GM12878 (cell line): ENCODE measurements around the gene IFI35. TPM values are rescaled to one million over a fixed set of nuclear protein-coding genes. Genes with fewer than 3 reads are reported as not detected.
A peak's percentile ranks its signal among the peaks of the same experiment; 100 is the strongest.

Source experiments
- ATAC-seq: fragments of 200-7000 bp; cut with Tn5 transposase; 3 replicates; pipeline ENCODE4 v1.9.1; 2020; ENCODE audit warnings: mild to moderate bottlenecking, moderate library complexity
- BruUV-seq: library from RNA; stranded (reverse); fragments of 400-500 nt; replicated peaks from 2 replicates; lab custom pipeline; 2021; lab: Mats Ljungman, UMichigan
- CTCF ChIA-PET: fragments of 300-600 bp; sonication (Branson Sonifier 250); formaldehyde crosslinking; extraction: SDS; loops from one replicate; lab custom pipeline; 2021; ENCODE audit warnings: inconsistent platforms; lab: Yijun Ruan, JAX
- POLR2A ChIA-PET: fragments of 350-600 bp; formaldehyde crosslinking; extraction: SDS; loops from one replicate; lab custom pipeline; 2021; ENCODE audit warnings: inconsistent platforms; lab: Charles Lee
- RAD21 ChIA-PET: fragments of 300-600 bp; sonication (Branson Sonifier 250); formaldehyde crosslinking; loops from one replicate; lab custom pipeline; 2023; ENCODE audit warnings: antibody characterized with exemption; ENCODE audit not compliant: unreplicated experiment; lab: Charles Lee
- SMC1A ChIA-PET: fragments of 300-600 bp; sonication (Branson Sonifier 250); formaldehyde crosslinking; loops from one replicate; lab custom pipeline; 2023; ENCODE audit not compliant: unreplicated experiment, uncharacterized antibody; lab: Charles Lee
- DNase-seq: peaks from one replicate; pipeline ENCODE4 v3.0.0-alpha.2; 2011; ENCODE audit warnings: low read depth, low spot score
- FAIRE-seq: peaks from 3 replicates; lab custom pipeline; 2011; peaks lifted over from hg19 to GRCh38; lab: Jason Lieb, UNC
- H2AFZ ChIP-seq: 2 replicates; pipeline ENCODE4 v1.6.0; 2011; ENCODE audit warnings: low read depth, low read length, control low read depth; ENCODE audit not compliant: control insufficient read depth
- H3K27ac ChIP-seq: 2 replicates; pipeline ENCODE4 v1.5.1; 2011; ENCODE audit warnings: control low read depth; ENCODE audit not compliant: control insufficient read depth, insufficient read depth
- H3K27me3 ChIP-seq, 2 experiments: replicated peaks in 1 of 2; 2 replicates each; pipeline versions ENCODE4 v1.6.0 to v1.6.1; 2011; ENCODE audit warnings: low read length in 1 of 2; ENCODE audit not compliant: control insufficient read depth in 2 of 2, insufficient read depth in 2 of 2
- H3K36me3 ChIP-seq, 2 experiments: 2 replicates each; pipeline ENCODE4 v1.5.1; 2011; ENCODE audit warnings: low read length in 1 of 2; ENCODE audit not compliant: control insufficient read depth in 2 of 2, insufficient read depth in 2 of 2
- H3K4me1 ChIP-seq: 2 replicates; pipeline ENCODE4 v1.6.1; 2011; ENCODE audit warnings: mild to moderate bottlenecking, low read length, moderate library complexity, mixed read lengths; ENCODE audit not compliant: control insufficient read depth, insufficient read depth
- H3K4me2 ChIP-seq: 2 replicates; pipeline ENCODE4 v1.6.0; 2011; ENCODE audit warnings: control low read depth; ENCODE audit not compliant: control insufficient read depth, insufficient read depth
- H3K4me3 ChIP-seq: fragments of 200-600 bp; sonication (generic); 2 replicates; pipeline ENCODE4 v1.5.1; 2016
- H3K79me2 ChIP-seq: 2 replicates; pipeline ENCODE4 v1.6.0; 2011; ENCODE audit warnings: low read length; ENCODE audit not compliant: control insufficient read depth, insufficient read depth
- H3K9ac ChIP-seq: 2 replicates; pipeline ENCODE4 v1.8.0; 2011; ENCODE audit warnings: low read length, control low read depth, mixed read lengths; ENCODE audit not compliant: control insufficient read depth, insufficient read depth
- H3K9me3 ChIP-seq: replicated peaks from 3 replicates; pipeline ENCODE4 v1.5.1; 2011; ENCODE audit warnings: mild to moderate bottlenecking, low read length; ENCODE audit not compliant: control insufficient read depth, insufficient read depth
- H4K20me1 ChIP-seq: 2 replicates; pipeline ENCODE4 v1.6.0; 2011; ENCODE audit not compliant: control insufficient read depth, insufficient read depth
- E4F1 ChIP-seq: fragments of 450-650 bp; IDR thresholded peaks from 2 replicates; pipeline ENCODE4 v1.6.1; 2018; ENCODE audit warnings: borderline replicate concordance, mild to moderate bottlenecking; ENCODE audit not compliant: partially characterized antibody
- ETV6 ChIP-seq, 2 experiments: fragments of 450-650 bp in 1 of 2; IDR thresholded peaks in 1 of 2; conservative IDR thresholded peaks in 1 of 2; 2 replicates each; pipeline ENCODE4 v1.6.1; 2014; ENCODE audit warnings: antibody characterized with exemption in 1 of 2, borderline replicate concordance in 1 of 2, low read depth in 1 of 2, mild to moderate bottlenecking in 1 of 2, moderate library complexity in 1 of 2
- POLR2A ChIP-seq: IDR thresholded peaks from 2 replicates; pipeline ENCODE4 v1.6.1; 2011; ENCODE audit warnings: low read depth, mild to moderate bottlenecking, low read length
- POLR2AphosphoS2 ChIP-seq: IDR thresholded peaks from 2 replicates; pipeline ENCODE4 v1.6.1; 2011; ENCODE audit warnings: low read depth, mild to moderate bottlenecking, low read length, improper control_type of control experiment, moderate library complexity
- SMARCA5 ChIP-seq: fragments of 450-650 bp; IDR thresholded peaks from 2 replicates; pipeline ENCODE4 v1.6.1; 2017; ENCODE audit warnings: mild to moderate bottlenecking
- ZNF207 ChIP-seq: fragments of 450-650 bp; IDR thresholded peaks from 2 replicates; pipeline ENCODE4 v1.6.1; 2014; ENCODE audit warnings: antibody characterized with exemption, mild to moderate bottlenecking, borderline replicate concordance
- WGBS: methylation state at CpG from one replicate; pipeline ENCODE4 v1.1.6; 2016; ENCODE audit warnings: low lambda C conversion rate; ENCODE audit not compliant: insufficient replicate concordance, insufficient coverage; ENCODE audit errors: missing lambda C conversion rate; 5-methylcytosine and 5-hydroxymethylcytosine counted together
- in situ Hi-C: fragments of 300-500 bp; cut with MboI; formaldehyde crosslinking; loops from 9 replicates; pipeline ENCODE4 v1.14.3; 2018; ENCODE audit warnings: mixed read lengths
- intact Hi-C: fragments of 100-400 bp; cut with micrococcal nuclease; formaldehyde crosslinking; loops from one replicate; pipeline ENCODE4 v1.14.2; 2022; ENCODE audit not compliant: unreplicated experiment
- polyA plus RNA-seq, 11 experiments: library from polyadenylated mRNA; depleted of rRNA in 4 of 11; unstranded in 6 of 11; stranded (reverse) in 5 of 11; fragments of >200 nt; fragmentation: Nextera tagmentation in 4 of 11; fragmentation: Illumina TruSeq in 1 of 11; extraction: Ambion mirVana in 4 of 11; extraction: Trizol in 1 of 11; gene quantifications; 1 replicate in 1 of 11; 2 replicates in 10 of 11; pipeline versions ENCODE4 v1.2.1 to v1.2.3, GENCODE V29; 2011 to 2016; ENCODE audit warnings: inconsistent platforms in 2 of 11, missing spikeins in 2 of 11, low read depth in 1 of 11
- total RNA-seq, 4 experiments: library from RNA; depleted of rRNA in 3 of 4; stranded (reverse); fragments of >200 nt in 3 of 4; fragmentation: Illumina TruSeq in 1 of 4; extraction: Trizol in 1 of 4; gene quantifications; 2 replicates each; pipeline versions ENCODE4 v1.2.1 to v1.2.3, GENCODE V29; 2013 to 2021
- TF ChIP-seq, protein P1 (sequence below): IDR thresholded peaks from 2 replicates; pipeline ENCODE4 v1.6.1; 2012; ENCODE audit warnings: low read depth, low read length, improper control_type of control experiment
- TF ChIP-seq, protein P2 (sequence below): IDR thresholded peaks from 2 replicates; pipeline ENCODE4 v1.6.1; 2012; ENCODE audit warnings: low read depth, low read length, improper control_type of control experiment
- TF ChIP-seq, protein P3 (sequence below): fragments of 450-650 bp; IDR thresholded peaks from 2 replicates; pipeline ENCODE4 v1.6.1; 2014; ENCODE audit warnings: mild to moderate bottlenecking

IFI35 gene
- total and polyA plus RNA-seq, 10 of the 15 experiments (the other 5 are each of a cell fraction or from before 2014, with no cell fraction given), result 18.4 to 92.2 (median 65.3) TPM

GRCh38 chr17:43014649-43015542 is 8.3 kb downstream of the IFI35 start:
- H4K20me1 ChIP-seq, result no peaks in the 10 kb centered on the region
- ChIA-PET RAD21 (no interaction called here), SMC1A (interaction anchor here (0.6 kb wide), 1 partner anchor 561 kb away, joined by 3 read pairs; no protein-coding TSS in a partner anchor), POLR2A (no interaction called here), CTCF (interaction anchor here (0.6 kb wide), 1 partner anchor 9 kb away, joined by 3 read pairs; the partner anchor contains the start of gene IFI35)
- intact Hi-C loops, result no loop called here
- H3K36me3 ChIP-seq, result peaks cover 8 to 21% of the 10 kb centered on the region in 2 experiments
- H2AFZ ChIP-seq, result no peak overlapping the region
- no peaks in the 10 kb centered on the region for H3K9me3 ChIP-seq
- DNase-seq (no peak), FAIRE-seq (no peak), ATAC-seq (no peak)
- H3K27me3 ChIP-seq, result no peaks in the 10 kb centered on the region
- H3K4me1 ChIP-seq, result 0 out of 2 replicates have a peak, but pooled peaks cover 3% of the 10 kb centered on the region
- 91% methylated on average over 6 of the region's 8 CpGs for WGBS
- no peak overlapping the region for H3K4me3 ChIP-seq
- no peak overlapping the region for H3K27ac ChIP-seq
- BruUV-seq, result TSS peak; percentile 21
- peak; percentile 16 for TF ChIP-seq POLR2A
- TF ChIP-seq, protein P1, sequence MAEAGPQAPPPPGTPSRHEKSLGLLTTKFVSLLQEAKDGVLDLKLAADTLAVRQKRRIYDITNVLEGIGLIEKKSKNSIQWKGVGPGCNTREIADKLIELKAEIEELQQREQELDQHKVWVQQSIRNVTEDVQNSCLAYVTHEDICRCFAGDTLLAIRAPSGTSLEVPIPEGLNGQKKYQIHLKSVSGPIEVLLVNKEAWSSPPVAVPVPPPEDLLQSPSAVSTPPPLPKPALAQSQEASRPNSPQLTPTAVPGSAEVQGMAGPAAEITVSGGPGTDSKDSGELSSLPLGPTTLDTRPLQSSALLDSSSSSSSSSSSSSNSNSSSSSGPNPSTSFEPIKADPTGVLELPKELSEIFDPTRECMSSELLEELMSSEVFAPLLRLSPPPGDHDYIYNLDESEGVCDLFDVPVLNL, result no peak
- TF ChIP-seq POLR2AphosphoS2, result 0 out of 2 replicates have a peak, but pooled peaks have one; percentile 40
- peaks cover 4% of the 10 kb centered on the region; the same call in 1 of the 2 replicates for H3K79me2 ChIP-seq
- no peak overlapping the region for H3K4me2 ChIP-seq
- in situ Hi-C loops, result loop anchor here (5.0 kb wide), 1 partner anchor 322 kb away; no protein-coding TSS in a partner anchor
- no peak overlapping the region for H3K9ac ChIP-seq

DNA sequence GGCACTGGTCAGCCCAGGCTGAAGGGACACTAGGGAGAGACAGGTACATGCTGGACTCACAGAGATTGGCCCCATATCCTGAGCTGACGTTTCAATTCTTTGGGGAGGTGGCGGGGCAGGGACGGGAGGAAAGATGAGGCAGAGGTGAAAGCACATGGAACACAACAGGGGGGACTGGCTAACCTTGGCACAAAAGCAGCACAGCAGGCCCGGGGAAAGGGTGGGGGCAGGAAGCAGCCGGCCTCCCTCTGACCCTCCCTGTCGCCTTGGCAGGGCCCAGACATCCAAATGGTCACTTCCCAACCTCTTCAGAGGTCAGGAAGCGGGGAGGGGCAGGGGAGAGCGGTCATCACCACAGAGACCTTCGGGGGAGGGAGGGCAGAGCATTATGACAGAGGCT is 9.0 kb downstream of the IFI35 start:
- CTCF ChIA-PET, result no interaction called here
- RAD21 ChIA-PET, result no interaction called here
- Histone ChIP-seq H3K27me3 (no peaks in the 10 kb centered on the region), H2AFZ (no peak overlapping the region), H3K79me2 (peaks cover under 1% of the 10 kb centered on the region; the same call in 1 of the 2 replicates), H3K4me1 (0 out of 2 replicates have a peak, but pooled peaks cover 3% of the 10 kb centered on the region), H3K9me3 (no peaks in the 10 kb centered on the region), H3K4me3 (no peak overlapping the region), H3K27ac (no peak overlapping the region), H3K4me2 (no peak overlapping the region), H3K36me3 (peaks cover 8 to 17% of the 10 kb centered on the region in 2 experiments), H4K20me1 (no peaks in the 10 kb centered on the region), H3K9ac (no peak overlapping the region)
- 81% methylated on average over 7 of the region's 9 CpGs for WGBS
- intact Hi-C loops (no loop called here), in situ Hi-C loops (no loop called here)
- no TSS peak for BruUV-seq
- SMC1A ChIA-PET, result no interaction called here
- ATAC-seq (no peak), DNase-seq (no peak), FAIRE-seq (no peak)
- POLR2A ChIA-PET, result no interaction called here
- TF ChIP-seq ZNF207, result no peak
- TF ChIP-seq POLR2AphosphoS2, result no peak; the same call in 1 of the 2 replicates
- TF ChIP-seq, protein P2, sequence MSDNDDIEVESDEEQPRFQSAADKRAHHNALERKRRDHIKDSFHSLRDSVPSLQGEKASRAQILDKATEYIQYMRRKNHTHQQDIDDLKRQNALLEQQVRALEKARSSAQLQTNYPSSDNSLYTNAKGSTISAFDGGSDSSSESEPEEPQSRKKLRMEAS, result no peak
- no peak for TF ChIP-seq SMARCA5
- TF ChIP-seq ETV6 (conservative IDR thresholded peaks at IDR 0.05 in 1 of 2, IDR thresholded peaks at IDR 0.05 in 1 of 2; ENCODE audit: borderline replicate concordance in 1 of 2, low read depth in 1 of 2), result no peak
- TF ChIP-seq, protein P3, sequence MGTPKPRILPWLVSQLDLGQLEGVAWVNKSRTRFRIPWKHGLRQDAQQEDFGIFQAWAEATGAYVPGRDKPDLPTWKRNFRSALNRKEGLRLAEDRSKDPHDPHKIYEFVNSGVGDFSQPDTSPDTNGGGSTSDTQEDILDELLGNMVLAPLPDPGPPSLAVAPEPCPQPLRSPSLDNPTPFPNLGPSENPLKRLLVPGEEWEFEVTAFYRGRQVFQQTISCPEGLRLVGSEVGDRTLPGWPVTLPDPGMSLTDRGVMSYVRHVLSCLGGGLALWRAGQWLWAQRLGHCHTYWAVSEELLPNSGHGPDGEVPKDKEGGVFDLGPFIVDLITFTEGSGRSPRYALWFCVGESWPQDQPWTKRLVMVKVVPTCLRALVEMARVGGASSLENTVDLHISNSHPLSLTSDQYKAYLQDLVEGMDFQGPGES, result no peak
- TF ChIP-seq E4F1, result no peak
